ENCODE data around the gene TPPP2. TPM values are rescaled to one million over a fixed set of nuclear protein-coding genes. Genes with fewer than 3 reads are reported as not detected.

TPPP2 gene
- polyA plus RNA-seq, 1 donor from 2014 or later, result not detected

- Histone ChIP-seq H3K79me2 (replicated peaks; ENCODE audit: insufficient read depth, low read length) (no peaks in the 10 kb centered on the region), H3F3A (ENCODE audit: insufficient read depth, low read length, poor library complexity, severe bottlenecking) (no peaks in the 10 kb centered on the region), H3K27ac (ENCODE audit: low read length) (no peak overlapping the region), H3K27me3 (ENCODE audit: insufficient read depth, low read depth, low read length) (no peaks in the 10 kb centered on the region), H2AFZ (ENCODE audit: low read depth, low read length) (no peak overlapping the region), H3K9ac (ENCODE audit: low read length) (no peak overlapping the region), H3K9me3 (ENCODE audit: low read length) (no peaks in the 10 kb centered on the region), H3K36me3 (ENCODE audit: insufficient read depth, low read length) (no peaks in the 10 kb centered on the region), H3K4me2 (ENCODE audit: low read length) (no peak overlapping the region), H3K4me3 (ENCODE audit: low read length) (no peak overlapping the region), H3K9me2 (ENCODE audit: insufficient read depth, low read length) (no peaks in the 10 kb centered on the region), H4K20me1 (ENCODE audit: insufficient read depth) (no peaks in the 10 kb centered on the region)
- TF ChIP-seq CTCF (IDR thresholded peaks at IDR 0.05; ENCODE audit: poor library complexity, severe bottlenecking) (no peak), EP300 (conservative IDR thresholded peaks at IDR 0.05; ENCODE audit: poor library complexity, severe bottlenecking) (no peak), POLR2AphosphoS5 (IDR thresholded peaks at IDR 0.05) (no peak), MXI1 (conservative IDR thresholded peaks at IDR 0.05; ENCODE audit: poor library complexity, severe bottlenecking) (no peak), REST (IDR thresholded peaks at IDR 0.05; ENCODE audit: borderline replicate concordance) (no peak), SMC3 (conservative IDR thresholded peaks at IDR 0.05; ENCODE audit: poor library complexity) (no peak), EZH2 (IDR thresholded peaks at IDR 0.05; ENCODE audit: borderline replicate concordance, insufficient read depth, low read length, poor library complexity, severe bottlenecking) (no peak), TAF1 (IDR thresholded peaks at IDR 0.05; ENCODE audit: low read depth) (no peak), RAD21 (conservative IDR thresholded peaks at IDR 0.05) (no peak)
Measured at GRCh38 chr14:21032326-21033132, 2.5 kb downstream of the TPPP2 start.

- no peaks in the 10 kb centered on the region for H3K36me3 ChIP-seq (ENCODE audit: insufficient read depth, low read length)
- H3K9me3 ChIP-seq (ENCODE audit: low read length), result no peaks in the 10 kb centered on the region
- no peaks in the 10 kb centered on the region for H3K9me2 ChIP-seq (ENCODE audit: insufficient read depth, low read length)
- no peaks in the 10 kb centered on the region for H3K79me2 ChIP-seq (replicated peaks; ENCODE audit: insufficient read depth, low read length)
- H3K27me3 ChIP-seq (ENCODE audit: insufficient read depth, low read depth, low read length), result no peaks in the 10 kb centered on the region
- no peak overlapping the region for H3K4me3 ChIP-seq (ENCODE audit: low read length)
- no peaks in the 10 kb centered on the region for H3F3A ChIP-seq (ENCODE audit: insufficient read depth, low read length, poor library complexity, severe bottlenecking)
- H2AFZ ChIP-seq (ENCODE audit: low read depth, low read length), result no peak overlapping the region
- no peak overlapping the region for H3K4me2 ChIP-seq (ENCODE audit: low read length)
- no peaks in the 10 kb centered on the region for H4K20me1 ChIP-seq (ENCODE audit: insufficient read depth)
- no peak overlapping the region for H3K27ac ChIP-seq (ENCODE audit: low read length)
- no peak overlapping the region for H3K9ac ChIP-seq (ENCODE audit: low read length)
- TF ChIP-seq REST (IDR thresholded peaks at IDR 0.05; ENCODE audit: borderline replicate concordance) (no peak), POLR2AphosphoS5 (IDR thresholded peaks at IDR 0.05) (no peak), CTCF (IDR thresholded peaks at IDR 0.05; ENCODE audit: poor library complexity, severe bottlenecking) (no peak), SMC3 (conservative IDR thresholded peaks at IDR 0.05; ENCODE audit: poor library complexity) (no peak), RAD21 (conservative IDR thresholded peaks at IDR 0.05) (no peak), TAF1 (IDR thresholded peaks at IDR 0.05; ENCODE audit: low read depth) (no peak), MXI1 (conservative IDR thresholded peaks at IDR 0.05; ENCODE audit: poor library complexity, severe bottlenecking) (no peak), EP300 (conservative IDR thresholded peaks at IDR 0.05; ENCODE audit: poor library complexity, severe bottlenecking) (no peak), EZH2 (IDR thresholded peaks at IDR 0.05; ENCODE audit: borderline replicate concordance, insufficient read depth, low read length, poor library complexity, severe bottlenecking) (no peak)
Measured at GRCh38 chr14:21033133-21033698, 3.2 kb downstream of the TPPP2 start.

Measured in neural cell (in vitro differentiated cells).